Measurements from ENCODE around the gene HNRNPF. TPM values are rescaled to one million over a fixed set of nuclear protein-coding genes. Genes with fewer than 3 reads are reported as not detected.
"Not testable (repeated sequence)": the region's sequence is repeated elsewhere in the genome, so short reads cannot be mapped to it uniquely, and the experiment has no call there.

HNRNPF gene
- total RNA-seq, 1 donor from 2014 or later, result 141 TPM

DNA sequence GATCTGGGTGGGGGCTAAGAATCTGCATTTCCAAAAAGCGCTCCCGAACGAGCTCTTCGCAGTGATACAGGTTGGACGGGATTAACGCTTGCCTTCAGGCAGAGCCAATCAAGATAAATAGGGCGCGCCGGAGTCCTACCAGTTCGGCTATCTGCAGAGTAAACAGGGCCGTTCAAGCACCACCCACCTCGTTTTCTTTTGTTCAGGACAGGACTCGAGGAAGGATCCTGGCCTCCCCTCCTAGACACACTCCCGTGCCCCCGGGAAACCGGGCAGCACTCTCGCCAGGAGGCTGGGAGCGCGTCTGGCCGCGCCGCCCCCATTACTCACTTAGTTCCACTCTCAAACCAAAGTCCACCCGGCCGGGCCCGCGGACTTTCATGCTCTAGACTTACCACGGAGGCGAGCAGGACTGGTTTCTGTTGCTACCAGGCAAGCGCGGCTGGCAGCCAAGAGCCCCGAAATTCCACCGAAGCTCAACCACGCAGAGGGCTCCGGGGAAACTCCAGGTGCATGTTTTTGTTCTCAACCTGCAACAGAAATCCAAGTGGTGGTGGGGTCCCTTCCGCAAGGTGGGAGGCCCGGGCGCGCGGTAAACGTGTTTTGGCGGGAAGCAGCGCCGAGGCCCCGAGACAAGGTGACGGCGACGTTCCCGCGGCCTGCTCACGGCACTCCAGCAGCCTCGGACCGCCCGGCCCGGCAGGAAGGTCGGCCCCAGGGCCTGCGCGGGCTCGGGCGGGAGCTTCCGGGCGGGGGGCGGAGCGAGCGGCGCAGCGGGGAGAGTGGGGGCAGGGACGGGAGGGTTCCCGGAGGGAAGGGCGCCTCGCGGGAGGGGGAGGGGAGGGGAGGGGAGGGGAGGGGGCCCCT, 12.7 kb downstream of the HNRNPF start:
- peak; percentile 87 for DNase-seq

DNA sequence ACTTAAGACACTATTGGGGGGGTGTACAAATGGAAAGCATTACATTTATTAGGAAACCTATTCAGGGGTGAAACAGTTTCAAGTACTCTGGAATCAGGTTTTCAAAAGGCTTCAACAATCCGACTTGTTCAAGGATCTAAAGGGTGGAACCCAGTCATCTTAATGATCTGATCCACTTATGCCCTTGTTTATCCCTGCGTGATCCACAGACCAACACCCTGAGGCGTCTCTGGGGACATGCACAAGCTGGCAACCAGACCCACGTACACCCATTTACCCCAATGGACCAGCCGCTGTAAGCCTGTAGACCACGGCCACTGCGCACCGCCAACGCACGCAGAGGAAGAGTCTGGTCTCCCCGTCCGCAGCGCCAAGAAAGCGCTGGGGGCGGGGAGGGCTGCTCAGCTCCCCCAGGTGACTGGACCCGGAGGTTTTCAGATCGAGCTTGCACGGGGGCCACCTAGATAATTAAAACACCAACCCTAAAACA, 13.4 kb downstream of the HNRNPF start:
- peak; percentile 31 for DNase-seq

DNA sequence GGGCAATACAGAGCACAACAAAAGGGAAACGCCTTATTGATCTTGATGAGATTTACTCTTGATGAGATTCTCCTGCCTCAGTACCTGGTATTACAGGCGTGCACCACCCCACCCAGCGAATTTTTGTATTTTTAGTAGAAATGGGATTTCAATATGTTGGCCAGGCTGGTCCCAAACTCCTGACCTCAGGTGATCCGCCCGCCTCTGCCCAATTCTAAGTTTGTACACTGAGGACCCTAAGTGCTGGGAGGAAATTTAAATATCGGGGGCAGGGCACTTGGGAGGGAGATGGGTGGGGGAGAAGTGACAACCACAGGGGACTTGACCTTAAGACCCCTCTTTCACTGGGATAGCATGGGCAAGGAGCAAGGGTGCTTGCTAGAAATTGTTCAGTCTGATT, 14.1 kb downstream of the HNRNPF start:
- no peak for DNase-seq

DNA sequence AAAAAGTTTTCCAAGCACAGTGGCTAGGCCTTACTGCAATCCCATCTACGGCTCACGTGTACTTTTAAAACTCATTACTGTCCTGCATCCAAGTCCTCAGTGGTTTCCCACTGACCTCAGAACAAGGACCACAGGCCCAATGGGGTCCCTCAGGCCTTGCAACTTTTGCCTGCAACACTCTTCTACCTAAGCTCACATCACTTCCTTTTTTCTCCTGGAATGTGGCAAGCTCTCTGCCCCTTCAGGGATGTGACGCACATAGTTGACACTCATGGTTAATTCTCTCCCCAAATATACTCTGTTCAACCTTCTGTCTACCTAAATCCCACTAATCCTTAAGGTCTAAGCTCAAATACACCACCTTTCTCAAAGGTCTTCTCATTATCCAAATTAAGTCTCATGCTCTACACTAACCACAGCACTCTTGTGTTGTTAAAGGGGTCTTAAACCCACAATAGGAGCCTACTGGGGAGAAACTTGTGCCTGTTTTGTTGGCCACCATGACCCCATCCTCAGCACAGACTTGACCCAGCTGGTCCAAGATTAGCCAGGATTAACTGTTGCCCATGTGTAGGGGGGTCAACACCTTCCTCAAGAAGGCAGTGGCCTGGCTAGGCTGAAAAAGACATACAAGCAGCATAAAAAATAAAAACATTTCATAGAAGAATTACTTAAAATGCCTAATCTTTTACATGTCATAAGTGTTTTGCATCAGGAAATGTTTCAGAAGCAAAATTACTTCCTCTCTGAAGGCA, 15.2 kb downstream of the HNRNPF start:
- DNase-seq, result no peak

DNA sequence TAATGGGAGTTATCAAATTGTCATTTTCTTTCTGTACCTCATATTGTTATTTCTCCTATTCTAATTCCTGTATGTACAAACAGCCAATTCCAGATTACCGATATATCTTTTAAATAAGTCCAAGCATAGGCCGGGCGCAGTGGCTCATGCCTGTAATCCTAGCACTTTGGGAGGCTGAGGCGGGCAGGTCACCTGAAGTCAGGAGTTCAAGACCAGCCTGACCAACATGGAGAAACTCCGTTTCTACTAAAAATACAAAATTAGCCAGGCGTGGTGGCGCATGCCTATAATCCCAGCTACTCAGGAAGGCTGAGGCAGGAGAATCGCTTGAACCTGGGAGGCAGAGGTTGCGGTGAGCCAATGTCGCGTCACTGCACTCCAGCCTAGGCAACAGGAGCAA, 15.8 kb downstream of the HNRNPF start:
- not testable (repeated sequence) for DNase-seq

DNA sequence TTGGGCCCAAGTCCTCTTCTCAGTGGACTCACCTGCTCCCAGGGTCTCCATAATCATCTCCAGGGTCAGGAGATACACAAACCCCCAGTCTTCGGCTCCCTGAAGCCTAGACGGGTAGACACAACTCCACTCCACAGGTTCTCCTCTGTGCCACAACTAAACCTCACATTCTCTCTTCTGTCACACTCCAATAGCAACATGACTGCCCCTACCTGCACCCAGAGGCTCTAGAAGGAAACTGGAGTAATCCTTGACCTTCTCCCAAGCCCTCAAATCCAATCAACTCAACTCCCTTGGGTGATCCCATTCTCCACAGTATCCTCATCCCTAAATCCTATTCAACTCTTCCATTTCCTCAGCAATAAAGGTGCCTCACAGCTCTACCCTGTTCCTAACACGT, 16.2 kb downstream of the HNRNPF start:
- no peak for DNase-seq

DNA sequence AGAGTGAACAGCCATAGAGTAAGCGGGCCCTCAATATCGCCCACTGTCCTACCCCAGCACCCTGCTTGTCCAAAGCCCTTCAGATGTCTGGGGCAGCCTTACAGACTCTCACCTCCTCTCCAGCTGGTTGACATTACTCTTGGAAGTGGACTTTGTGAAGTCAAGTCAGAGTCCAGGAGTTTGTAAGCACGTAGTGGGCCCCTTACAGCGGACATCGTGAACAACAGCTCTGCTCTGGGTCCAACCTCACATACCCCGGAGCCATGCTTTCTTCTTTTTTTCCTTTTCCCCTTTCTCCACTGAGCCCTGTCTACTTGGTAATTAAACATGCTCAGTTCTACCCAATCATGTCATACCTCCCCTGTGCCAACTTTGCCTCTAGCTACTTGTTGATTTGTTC, 17.5 kb downstream of the HNRNPF start:
- no peak for DNase-seq

DNA sequence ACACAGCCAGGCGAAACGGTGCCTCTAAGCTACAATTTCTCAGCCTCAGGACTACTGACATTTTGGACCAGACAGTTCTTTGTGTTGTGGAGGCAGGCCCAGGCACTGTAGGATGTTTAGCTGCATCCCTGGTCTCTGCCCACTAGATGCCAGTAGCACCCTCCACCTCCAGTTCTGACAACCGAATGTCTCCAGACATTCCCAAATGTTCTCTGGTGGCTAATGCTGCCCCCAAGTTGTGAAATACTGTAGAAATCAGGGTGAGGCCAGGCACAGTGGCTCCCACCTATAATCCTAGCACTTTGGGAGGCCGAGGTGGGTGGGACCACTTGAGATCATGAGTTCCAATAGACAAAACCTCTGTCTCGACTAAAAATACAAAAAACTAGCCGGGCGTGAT, 18.2 kb downstream of the HNRNPF start:
- peak; percentile 49 for DNase-seq

DNA sequence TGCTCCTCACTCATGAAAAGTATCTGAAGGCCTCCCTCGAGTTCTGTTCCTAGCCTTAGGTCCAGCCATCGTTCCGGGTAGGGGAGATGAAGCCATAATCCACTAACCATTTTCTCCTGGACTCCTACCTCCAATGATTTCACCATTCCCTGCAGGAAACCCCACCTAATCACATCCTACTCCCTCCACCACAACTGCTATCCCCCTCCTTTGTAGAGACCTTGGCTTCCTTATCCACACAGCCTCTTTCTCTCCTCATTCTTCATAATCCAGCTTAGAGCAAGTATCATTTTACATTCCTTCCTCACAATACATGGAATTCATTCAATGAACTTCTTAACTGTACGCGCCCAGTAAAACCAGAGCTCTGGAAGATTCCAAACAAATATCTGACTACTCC, 18.7 kb downstream of the HNRNPF start:
- DNase-seq, result no peak

DNA sequence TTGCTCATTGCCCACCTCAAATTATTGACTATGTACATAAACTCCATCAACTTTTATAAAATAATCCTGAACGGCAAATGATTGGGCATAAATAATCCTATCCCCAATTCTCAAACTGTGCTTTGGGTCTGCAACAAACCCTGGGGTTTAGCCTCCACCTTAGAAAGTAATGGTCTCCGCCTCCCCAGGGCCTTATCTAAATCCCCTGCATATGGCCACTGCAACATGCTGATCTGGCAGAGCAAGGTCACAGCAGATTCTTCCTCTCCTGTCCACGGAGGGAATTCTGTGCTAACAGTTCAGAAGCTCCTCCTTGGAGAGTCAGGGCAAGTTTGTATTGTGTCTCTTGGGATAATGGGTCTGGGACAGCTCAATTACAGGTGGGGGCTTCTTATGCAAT, 19.1 kb downstream of the HNRNPF start:
- DNase-seq, result no peak

DNA sequence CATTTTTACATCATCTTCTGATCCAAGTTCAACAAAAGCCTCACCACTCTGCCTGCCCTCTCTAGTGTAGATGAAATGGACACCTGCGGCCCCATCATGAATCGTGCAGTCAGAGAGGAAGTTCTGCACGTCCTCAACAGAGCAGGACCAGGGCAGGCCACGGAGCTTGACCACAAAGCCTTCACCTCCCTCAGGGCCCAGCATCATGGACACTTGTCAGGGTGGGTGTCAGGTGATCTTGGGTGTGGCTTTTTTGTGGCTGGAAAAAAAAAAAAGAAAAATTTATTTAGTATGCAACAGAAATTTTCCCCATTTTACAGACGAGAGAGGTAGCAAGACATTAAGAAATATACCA, 21.3 kb downstream of the HNRNPF start:
- DNase-seq, result no peak

DNA sequence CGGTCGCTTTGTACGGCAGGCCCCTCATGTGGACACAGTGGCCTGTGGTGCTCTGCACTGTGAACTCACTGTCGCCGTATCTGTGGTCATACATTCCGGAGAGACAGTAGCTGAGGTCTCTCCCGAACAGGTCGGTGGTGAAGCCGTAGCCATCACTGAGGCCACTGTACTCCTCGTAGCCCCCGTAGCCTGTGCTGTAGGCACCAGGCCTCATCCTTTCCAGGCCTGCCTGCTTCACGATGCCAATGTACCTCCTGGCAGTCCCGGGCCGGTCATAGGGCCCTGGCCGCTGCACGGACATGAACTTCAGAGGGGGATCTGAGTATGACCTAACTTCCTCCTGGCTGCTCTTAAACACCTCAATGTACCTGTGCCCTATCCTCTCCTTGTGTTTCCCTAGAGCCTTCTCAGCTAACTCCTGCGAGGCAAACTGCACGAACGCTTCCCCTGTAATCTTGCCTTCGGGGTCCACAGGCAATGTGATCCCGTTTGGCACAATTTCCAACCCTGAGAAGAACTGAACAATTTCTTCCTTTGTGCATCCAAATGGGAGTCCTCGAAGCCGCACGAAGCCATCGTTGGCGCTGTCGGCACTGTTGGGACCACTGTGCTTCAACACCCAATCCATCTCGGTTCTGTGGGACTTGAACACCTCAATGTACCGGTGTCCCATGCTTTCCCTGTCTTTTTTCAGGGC, 21.9 kb downstream of the HNRNPF start:
- no peak for DNase-seq

DNA sequence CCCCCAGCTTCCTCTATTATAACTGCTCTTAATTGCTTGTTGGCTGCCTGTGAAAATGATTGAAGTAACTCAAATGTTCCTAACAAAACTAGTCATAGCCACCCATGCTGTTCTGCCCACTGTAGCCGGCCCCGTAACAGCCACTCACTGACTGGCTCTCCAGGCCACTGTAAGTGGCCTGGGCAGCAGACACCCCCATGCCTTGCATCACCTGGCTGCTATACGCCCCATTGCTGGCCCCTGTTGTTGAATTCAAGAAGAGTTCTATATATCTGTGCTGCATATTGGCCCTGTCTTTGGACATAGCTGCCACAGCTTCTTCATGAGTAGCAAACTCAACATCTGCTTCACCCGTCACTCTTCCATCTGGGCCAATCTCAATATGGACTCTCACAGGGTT, 22.4 kb downstream of the HNRNPF start:
- DNase-seq, result no peak

DNA sequence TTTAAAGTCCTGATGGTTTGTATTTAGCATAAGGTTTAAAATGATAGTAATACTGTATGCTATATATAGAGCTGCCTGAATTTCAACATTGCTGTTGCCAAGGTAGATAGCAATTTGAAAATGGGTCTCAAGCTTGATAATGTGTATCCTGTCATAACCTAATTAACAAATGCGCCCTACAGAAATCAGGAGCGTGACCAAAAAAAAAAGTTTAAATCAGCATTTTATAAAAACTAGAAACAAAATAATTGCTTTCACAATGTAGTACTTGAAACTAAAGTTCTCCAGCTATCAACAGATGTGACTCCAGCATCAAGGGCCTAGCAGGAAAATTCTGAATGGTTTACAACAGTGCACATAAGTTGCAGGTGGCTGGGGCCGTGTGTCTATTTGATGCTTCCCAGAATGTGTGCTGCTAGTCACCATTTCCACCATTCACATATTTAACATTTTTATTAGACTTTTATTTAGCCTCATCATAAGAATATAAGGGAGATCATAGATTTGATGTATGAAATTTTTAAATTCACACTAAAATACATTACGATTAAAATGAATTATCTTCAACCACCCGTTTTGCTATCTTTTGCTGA, 23.5 kb downstream of the HNRNPF start:
- DNase-seq, result no peak

DNA sequence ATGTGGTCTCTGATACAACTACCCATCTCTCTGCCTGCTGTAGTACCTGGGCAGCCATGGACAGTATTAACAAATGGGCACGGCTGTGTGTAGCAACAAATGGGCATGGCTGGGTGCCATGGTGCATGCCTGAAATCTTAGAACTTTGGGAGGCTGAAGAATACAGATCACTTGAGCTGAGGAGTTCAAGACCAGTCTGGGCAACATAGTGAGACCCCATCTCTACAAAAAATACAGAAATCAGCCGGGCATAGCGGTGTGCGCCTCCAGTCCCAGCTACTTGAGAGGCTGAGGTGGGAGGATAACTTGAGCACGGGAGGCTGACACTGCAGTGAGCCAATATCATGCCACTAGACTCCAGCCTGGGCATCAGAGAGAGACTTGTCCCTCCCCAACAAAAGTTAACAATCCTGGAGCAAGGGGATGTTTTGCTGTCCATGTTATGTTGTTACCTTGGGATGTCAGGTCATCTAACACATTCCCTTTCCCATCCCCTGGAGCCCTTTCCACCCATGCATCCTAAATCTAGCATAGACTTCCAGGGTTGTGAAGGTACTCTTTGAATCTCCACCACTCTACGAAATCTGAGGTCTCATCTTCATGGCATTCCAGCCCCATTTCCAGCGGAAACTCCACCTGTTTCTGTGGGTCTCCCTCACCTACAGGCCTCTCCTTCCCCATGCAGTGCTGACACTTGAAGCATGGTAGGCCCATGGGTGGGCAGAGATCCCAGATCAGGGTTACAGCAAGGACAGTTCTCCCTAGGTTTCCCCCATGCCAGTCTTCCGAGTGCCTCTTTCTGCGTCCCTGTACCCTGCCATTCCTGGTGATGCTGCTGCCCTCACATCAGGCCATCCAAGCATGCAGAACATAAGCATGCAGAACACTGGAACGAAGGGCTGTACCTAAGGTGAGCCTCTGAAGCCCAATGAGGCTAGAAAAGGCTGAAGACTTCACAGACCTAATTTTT, 24.4 kb downstream of the HNRNPF start:
- no peak for DNase-seq

DNA sequence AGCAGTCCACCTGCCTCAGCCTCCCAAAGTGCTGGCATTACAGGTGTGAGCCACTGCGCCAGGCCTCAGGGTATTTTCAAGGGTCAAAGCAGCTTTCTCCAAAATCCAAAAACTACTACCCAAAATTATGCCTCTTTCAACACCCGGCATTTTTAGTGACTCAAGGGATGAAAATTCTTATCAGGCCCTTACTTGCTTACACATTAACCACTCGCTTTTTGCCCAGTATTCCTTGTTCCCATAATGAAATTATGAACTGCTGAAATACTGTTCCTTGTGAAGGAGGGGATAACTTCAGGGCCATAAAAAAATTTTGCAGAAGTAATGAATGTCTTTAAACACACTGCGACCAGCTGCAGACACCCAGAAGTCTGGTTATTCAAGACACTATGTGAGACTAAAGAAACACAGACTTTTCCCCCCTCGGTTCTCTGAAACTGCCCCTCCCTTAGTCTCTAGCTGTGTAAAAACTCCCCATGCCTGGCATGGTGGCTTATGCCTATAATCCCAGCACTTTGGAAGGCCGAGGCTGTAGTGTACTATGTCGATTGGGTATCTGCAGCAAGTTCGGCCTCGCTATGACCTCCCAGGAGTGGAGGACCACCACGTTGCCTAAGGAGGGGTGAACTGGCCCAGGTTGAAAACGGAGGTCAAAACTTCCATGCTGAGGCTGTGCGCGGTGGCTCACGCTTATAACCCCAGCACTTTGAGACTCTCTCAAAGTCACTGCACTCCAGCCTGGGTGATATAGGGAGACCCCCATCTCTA, 25.6 kb downstream of the HNRNPF start:
- DNase-seq, result no peak

DNA sequence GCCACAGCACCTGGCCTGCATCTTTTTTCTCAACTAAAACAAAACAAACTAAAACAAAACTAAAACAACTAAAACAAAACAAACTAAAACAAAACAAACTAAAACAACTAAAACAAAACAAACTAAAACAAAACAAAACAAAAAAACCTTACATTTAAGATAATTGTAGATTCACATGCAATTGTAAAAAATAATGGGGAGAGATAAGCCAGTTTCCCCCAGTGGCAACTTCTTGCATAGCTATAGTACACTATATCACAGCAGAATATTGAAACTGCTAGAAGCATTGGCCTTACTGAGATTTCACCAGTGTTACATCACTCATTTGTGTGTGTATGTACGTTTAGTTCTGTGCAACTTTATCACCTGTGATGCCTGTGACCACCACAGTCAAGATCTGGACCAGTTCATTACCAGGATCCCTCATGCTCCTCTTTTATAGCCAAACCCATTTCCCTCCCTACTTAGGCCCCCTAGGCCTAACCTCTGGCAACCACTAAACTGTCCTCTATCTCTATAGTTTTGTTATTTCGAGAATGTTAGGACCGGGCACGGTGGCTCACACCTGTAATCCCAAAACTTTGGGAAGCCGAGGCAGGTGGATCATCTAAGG, 28.3 kb downstream of the HNRNPF start:
- DNase-seq, result no peak

DNA sequence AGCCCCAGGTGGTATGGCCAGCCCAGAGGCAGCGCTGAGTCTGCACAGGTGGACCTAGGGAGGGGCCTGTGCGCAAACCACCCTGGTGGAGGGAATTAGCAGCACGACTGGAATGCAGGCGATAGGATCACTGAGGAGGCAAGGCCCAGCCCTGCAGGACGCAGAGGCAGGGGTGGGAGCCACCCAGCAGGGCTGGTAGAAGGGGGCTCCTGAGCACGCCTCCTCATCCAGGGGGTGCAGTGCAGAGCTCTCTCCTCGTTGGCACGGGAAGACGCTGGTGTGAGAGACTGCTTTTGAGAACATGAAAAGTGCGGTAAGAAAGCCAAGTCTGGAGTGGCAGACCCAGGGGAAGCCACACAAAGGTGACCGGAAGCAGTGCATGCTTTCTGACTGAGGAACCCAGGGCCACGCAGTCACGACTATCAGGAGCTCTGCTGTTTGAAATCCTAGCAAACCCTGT, 31.5 kb downstream of the HNRNPF start:
- DNase-seq, result no peak

DNA sequence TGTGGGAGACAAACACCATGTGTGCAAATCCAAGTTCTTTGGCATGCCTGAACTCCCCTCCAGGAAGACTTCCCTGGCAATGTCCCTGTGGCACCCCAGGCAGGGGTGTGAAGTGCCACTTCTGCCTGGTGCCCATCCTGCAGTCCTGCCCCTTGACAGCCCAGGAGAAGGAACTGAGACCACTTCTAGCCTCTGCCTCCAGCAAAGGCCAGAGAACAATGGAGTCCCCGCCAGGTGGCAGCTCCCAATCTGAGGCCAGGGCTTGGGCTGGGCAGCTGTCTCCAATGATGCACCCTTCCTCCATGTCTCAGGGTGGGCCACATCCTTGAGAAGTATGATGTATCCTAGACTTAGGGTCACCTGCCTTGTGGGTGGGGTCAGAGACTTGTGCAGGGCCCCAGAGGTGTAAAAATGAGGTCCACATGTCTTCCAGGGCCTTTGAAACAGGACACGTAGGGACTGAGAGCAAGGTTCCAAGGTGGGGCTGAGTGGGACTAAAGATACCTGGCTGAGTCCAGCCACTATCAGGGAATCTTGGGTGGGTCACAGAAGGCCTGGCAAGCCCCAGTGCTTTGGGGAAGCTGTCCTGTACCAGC, 32.1 kb downstream of the HNRNPF start:
- no peak for DNase-seq

Measured in tongue (tissue), 2 donors.